K562 (cell line): ENCODE measurements around the gene SLC5A5. TPM values are rescaled to one million over a fixed set of nuclear protein-coding genes. Genes with fewer than 3 reads are reported as not detected.
A peak's percentile ranks its signal among the peaks of the same experiment; 100 is the strongest.

Experiments
- ATAC-seq: fragments of 200-7000 bp; cut with Tn5 transposase; 3 replicates; pipeline ENCODE4 v1.9.1; 2020; ENCODE audit warnings: moderate library complexity
- BruUV-seq: library from RNA; stranded (reverse); fragments of 400-500 nt; replicated peaks from 2 replicates; lab custom pipeline; 2021; lab: Mats Ljungman, UMichigan
- CTCF ChIA-PET: fragments of 300-600 bp; formaldehyde crosslinking; extraction: SDS; loops from one replicate; lab custom pipeline; 2021; ENCODE audit warnings: low intra/inter-chr PET ratio; lab: Yijun Ruan, JAX
- POLR2A ChIA-PET: fragments of 300-600, 350-650 bp; sonication (Branson Sonifier 250); formaldehyde crosslinking; extraction: SDS; loops from one replicate; lab custom pipeline; 2021; ENCODE audit warnings: antibody characterized with exemption, inconsistent platforms; lab: Yijun Ruan, JAX
- DNase-seq, 4 experiments: peaks; one replicate each; pipeline versions ENCODE4 v3.0.0 to v3.0.0-alpha.2; 2011 to 2018; ENCODE audit warnings: low spot score in 3 of 4, mixed read lengths in 3 of 4; ENCODE audit errors: extremely low read depth in 1 of 4
- FAIRE-seq: peaks from 2 replicates; lab custom pipeline; 2011; peaks lifted over from hg19 to GRCh38; lab: Jason Lieb, UNC
- H2AFZ ChIP-seq: 2 replicates; pipeline ENCODE4 v1.6.0; 2011; ENCODE audit warnings: low read depth, low read length, control low read depth, inconsistent platforms
- H3K27ac ChIP-seq: fragments of 200-600 bp; 3 replicates; pipeline ENCODE4 v1.8.0; 2011; ENCODE audit warnings: low read depth, mild to moderate bottlenecking, control low read depth, inconsistent platforms, low read length, moderate library complexity, mixed read lengths; ENCODE audit errors: extremely low read depth
- H3K27me3 ChIP-seq, 2 experiments: fragments of 300-600 bp in 1 of 2; 2 replicates in 1 of 2; 3 replicates in 1 of 2; pipeline versions ENCODE4 v1.6.0 to v1.8.0; 2011; ENCODE audit warnings: inconsistent platforms in 2 of 2, low read length in 2 of 2, mild to moderate bottlenecking in 1 of 2, mixed read lengths in 1 of 2, moderate library complexity in 1 of 2; ENCODE audit not compliant: control insufficient read depth in 2 of 2, insufficient read depth in 2 of 2
- H3K36me3 ChIP-seq: fragments of 300-600 bp; 3 replicates; pipeline ENCODE4 v1.8.0; 2011; ENCODE audit warnings: mild to moderate bottlenecking, low read length, inconsistent platforms; ENCODE audit not compliant: control insufficient read depth, insufficient read depth
- H3K4me1 ChIP-seq, 2 experiments: fragments of 200-600 bp in 1 of 2; replicated peaks in 1 of 2; 2 replicates in 1 of 2; 3 replicates in 1 of 2; pipeline versions ENCODE4 v1.5.1 to v1.8.0; 2011; ENCODE audit warnings: inconsistent platforms in 2 of 2, low read length in 2 of 2, mild to moderate bottlenecking in 1 of 2, mixed read lengths in 1 of 2, moderate library complexity in 1 of 2; ENCODE audit not compliant: control insufficient read depth in 2 of 2, insufficient read depth in 2 of 2
- H3K4me2 ChIP-seq: 2 replicates; pipeline ENCODE4 v1.6.1; 2011; ENCODE audit warnings: low read length, control low read depth, inconsistent platforms, mixed read lengths; ENCODE audit not compliant: insufficient read depth
- H3K4me3 ChIP-seq: fragments of 200-600 bp; sonication (generic), shearing (Covaris generic); 2 replicates; pipeline ENCODE4 v1.5.1; 2016; ENCODE audit warnings: control low read depth, inconsistent platforms
- H3K79me2 ChIP-seq: fragments of 200-600 bp; 3 replicates; pipeline ENCODE4 v1.8.0; 2011; ENCODE audit warnings: low read length, inconsistent platforms; ENCODE audit not compliant: control insufficient read depth, insufficient read depth
- H3K9ac ChIP-seq, 2 experiments: 2 replicates each; pipeline versions ENCODE4 v1.6.0 to v1.6.1; 2011; ENCODE audit warnings: low read depth in 2 of 2, low read length in 2 of 2, control low read depth in 1 of 2, inconsistent platforms in 1 of 2, mild to moderate bottlenecking in 1 of 2, mixed read lengths in 1 of 2; ENCODE audit not compliant: insufficient read depth in 1 of 2
- H3K9me1 ChIP-seq: one replicate; pipeline ENCODE4 v1.6.0; 2011; ENCODE audit warnings: inconsistent platforms, mild to moderate bottlenecking, low read length, moderate library complexity; ENCODE audit not compliant: control insufficient read depth, insufficient read depth
- H3K9me3 ChIP-seq: replicated peaks from 2 replicates; pipeline ENCODE4 v1.5.1; 2011; ENCODE audit warnings: low read depth, low read length, inconsistent platforms; ENCODE audit not compliant: control insufficient read depth, insufficient read depth
- H4K20me1 ChIP-seq: replicated peaks from 2 replicates; pipeline ENCODE4 v1.6.1; 2011; ENCODE audit warnings: low read length, inconsistent platforms, mixed read lengths; ENCODE audit not compliant: control insufficient read depth, insufficient read depth
- ARID2 ChIP-seq: fragments of 450-650 bp; IDR thresholded peaks from 2 replicates; pipeline ENCODE4 v1.6.1; 2017; ENCODE audit warnings: antibody characterized with exemption, mild to moderate bottlenecking
- CREB1 ChIP-seq, 2 experiments: sonication (generic) in 1 of 2; formaldehyde crosslinking in 1 of 2; IDR thresholded peaks; 2 replicates each; pipeline versions ENCODE4 v1.6.1 to v1.8.0; 2012 to 2022; ENCODE audit warnings: inconsistent platforms in 1 of 2, mild to moderate bottlenecking in 1 of 2, missing genetic modification reagents in 1 of 2, moderate library complexity in 1 of 2
- FUS ChIP-seq: fragments of 200-400 bp; formaldehyde crosslinking; optimal IDR thresholded peaks from 2 replicates; pipeline ENCODE3; 2017; ENCODE audit warnings: low read depth, low read length
- GABPA ChIP-seq: fragments of 200-800 bp; sonication (Bioruptor generic); conservative IDR thresholded peaks from 2 replicates; pipeline ENCODE4 v1.6.1; 2016; ENCODE audit warnings: low read depth, missing genetic modification characterization, missing compliant biosample characterization
- HNRNPK ChIP-seq: fragments of 200-400 bp; formaldehyde crosslinking; IDR thresholded peaks from one replicate; pipeline ENCODE4 v1.6.1; 2018; ENCODE audit warnings: mild to moderate bottlenecking, low read depth, low read length; ENCODE audit not compliant: poor library complexity, severe bottlenecking
- LCOR ChIP-seq: sonication (generic); formaldehyde crosslinking; IDR thresholded peaks from 2 replicates; pipeline ENCODE4 v1.8.0; 2022; ENCODE audit warnings: mild to moderate bottlenecking, missing genetic modification reagents
- OTX1 ChIP-seq: fragments of 450-650 bp; formaldehyde crosslinking; IDR thresholded peaks from 2 replicates; pipeline ENCODE4 v1.4.0; 2022; ENCODE audit warnings: mild to moderate bottlenecking
- PPARD ChIP-seq: fragments of 250-450 bp; sonication (Bioruptor Pico); IDR thresholded peaks from 2 replicates; pipeline ENCODE4 v1.8.0; 2022; ENCODE audit warnings: inconsistent platforms, mild to moderate bottlenecking, moderate library complexity
- SIN3A ChIP-seq, 2 experiments: fragments of 150-350 bp in 1 of 2; IDR thresholded peaks; 2 replicates each; pipeline ENCODE4 v1.6.1; 2011 to 2016; ENCODE audit warnings: borderline replicate concordance in 2 of 2, low read depth in 2 of 2, low read length in 2 of 2, mild to moderate bottlenecking in 2 of 2, moderate library complexity in 2 of 2; ENCODE audit not compliant: control insufficient read depth in 1 of 2
- SMAD1 ChIP-seq: fragments of 150-350 bp; IDR thresholded peaks from 2 replicates; pipeline ENCODE4 v1.6.1; 2014; ENCODE audit warnings: low read length, low read depth; ENCODE audit not compliant: partially characterized antibody
- SP1 ChIP-seq: sonication (generic); formaldehyde crosslinking; IDR thresholded peaks from 2 replicates; pipeline ENCODE4 v1.8.1; 2022; ENCODE audit warnings: mild to moderate bottlenecking, missing genetic modification reagents
- ZBTB33 ChIP-seq: sonication (generic); formaldehyde crosslinking; IDR thresholded peaks from 2 replicates; pipeline ENCODE4 v1.8.1; 2023; ENCODE audit warnings: mild to moderate bottlenecking, missing genetic modification reagents
- ZC3H4 ChIP-seq: sonication (generic); formaldehyde crosslinking; IDR thresholded peaks from 2 replicates; pipeline ENCODE4 v1.9.0; 2021; ENCODE audit warnings: missing genetic modification reagents, borderline replicate concordance
- WGBS: fragments of 100-300 bp; shearing (Covaris generic); methylation state at CpG from one replicate; pipeline ENCODE4 v1.1.6; 2016; ENCODE audit warnings: low coverage, mixed read lengths; ENCODE audit not compliant: insufficient coverage; ENCODE audit errors: missing lambda C conversion rate; 5-methylcytosine and 5-hydroxymethylcytosine counted together
- in situ Hi-C: fragments of 300-500 bp; cut with MboI; formaldehyde crosslinking; loops from 4 replicates; pipeline ENCODE4 v1.15.0; 2018; ENCODE audit warnings: inconsistent platforms, mixed read lengths
- intact Hi-C: fragments of 100-400 bp; cut with micrococcal nuclease; formaldehyde crosslinking; loops from 2 replicates; pipeline ENCODE4 v1.14.2; 2022
- polyA plus RNA-seq, 8 experiments: library from polyadenylated mRNA; depleted of rRNA in 4 of 8; stranded (reverse) in 5 of 8; unstranded in 3 of 8; fragments of >200 nt; fragmentation: Nextera tagmentation in 2 of 8; fragmentation: Illumina TruSeq in 1 of 8; extraction: Ambion mirVana in 2 of 8; extraction: Trizol in 1 of 8; gene quantifications; 2 replicates each; pipeline versions ENCODE4 v1.2.1 to v1.2.3, GENCODE V29; 2011 to 2014; ENCODE audit warnings: inconsistent platforms in 1 of 8, missing spikeins in 1 of 8
- total RNA-seq, 7 experiments: library from RNA; depleted of rRNA in 6 of 7; stranded (reverse); fragments of >200 nt in 6 of 7; fragmentation: Illumina TruSeq in 2 of 7; extraction: Trizol in 2 of 7; gene quantifications; 2 replicates each; pipeline versions ENCODE4 v1.2.1 to v1.2.3, GENCODE V29; 2011 to 2021; ENCODE audit warnings: low replicate concordance in 1 of 7

Gene SLC5A5
- total and polyA plus RNA-seq, 9 of the 15 experiments (the other 6 are each of a cell fraction or from before 2014, with no cell fraction given): 0.10 to 0.73 (median 0.23) TPM

- Histone ChIP-seq H3K4me3 (peak overlapping the region; percentile 28), H3K27me3 (no peaks in the 10 kb centered on the region), H3K9me1 (no peaks in the 10 kb centered on the region), H3K9ac (peak overlapping the region; percentile 69 to 94; a peak in 3 of 4 replicates), H4K20me1 (no peaks in the 10 kb centered on the region), H2AFZ (peak overlapping the region; percentile 76), H3K79me2 (0 out of 3 replicates have a peak, but pooled peaks cover 3% of the 10 kb centered on the region), H3K4me1 (peaks cover 29 to 46% of the 10 kb centered on the region in 2 experiments), H3K27ac (peak overlapping the region; percentile 75; the same call in 2 of the 3 replicates), H3K9me3 (no peaks in the 10 kb centered on the region), H3K4me2 (peak overlapping the region; percentile 65), H3K36me3 (peaks cover 46% of the 10 kb centered on the region; the same call in 2 of the 3 replicates)
- POLR2A ChIA-PET: interaction anchor here (0.7 to 2.3 kb wide), 5 partner anchors 9 to 82 kb away, joined by 3 to 21 read pairs (median 9); partner anchors contain the start of gene CCDC124
- FAIRE-seq (no peak), ATAC-seq (peak; percentile 17), DNase-seq (no peak)
- CTCF ChIA-PET: interaction anchor here (0.6 to 6.2 kb wide), 2 partner anchors 55 to 107 kb away, joined by 7 to 113 read pairs; no protein-coding TSS in a partner anchor
- TF ChIP-seq FUS: no peak
- TF ChIP-seq ZC3H4 (CRISPR knock-in tag): 0 out of 2 replicates have a peak, but pooled peaks have one; percentile 43
- no peak; the same call in 1 of the 2 replicates for TF ChIP-seq CREB1 (IDR thresholded peaks at IDR 0.05)
- no peak for TF ChIP-seq CREB1 (CRISPR knock-in tag; IDR thresholded peaks at IDR 0.05)
- TF ChIP-seq PPARD (CRISPR knock-in tag): no peak
- no peak for TF ChIP-seq OTX1 (CRISPR knock-in tag)
- TF ChIP-seq HNRNPK: no peak
- TF ChIP-seq LCOR: 0 out of 2 replicates have a peak, but pooled peaks have one; percentile 18
- TF ChIP-seq SP1: 0 out of 2 replicates have a peak, but pooled peaks have one; percentile 8
- TF ChIP-seq SIN3A (IDR thresholded peaks at IDR 0.05; ENCODE audit: borderline replicate concordance in 2 of 2, control insufficient read depth in 1 of 2, low read depth in 2 of 2, low read length in 2 of 2): no peak
- no peak for TF ChIP-seq SMAD1
- TF ChIP-seq GABPA (tag): no peak; the same call in 1 of the 2 replicates
- TF ChIP-seq ZBTB33: peak; percentile 43; the same call in 1 of the 2 replicates
- no peak for TF ChIP-seq ARID2
- 42% methylated on average over 15 of the region's 17 CpGs for WGBS
- BruUV-seq: no TSS peak
- intact Hi-C loops (loop anchor here (10.0 kb wide), 1 partner anchor 213 kb away; the partner anchor contains the start of gene PIK3R2), in situ Hi-C loops (loop anchor here (10.0 kb wide), 1 partner anchor 53 kb away; no protein-coding TSS in a partner anchor)
These were observed 70.4 kb downstream of the SLC5A5 start for GRCh38 chr19:17942181-17942580.
